ENCODE measurements around the gene MUC20.
"Not testable (repeated sequence)": the region's sequence is repeated elsewhere in the genome, so short reads cannot be mapped to it uniquely, and the experiment has no call there.

Gene MUC20

DNA sequence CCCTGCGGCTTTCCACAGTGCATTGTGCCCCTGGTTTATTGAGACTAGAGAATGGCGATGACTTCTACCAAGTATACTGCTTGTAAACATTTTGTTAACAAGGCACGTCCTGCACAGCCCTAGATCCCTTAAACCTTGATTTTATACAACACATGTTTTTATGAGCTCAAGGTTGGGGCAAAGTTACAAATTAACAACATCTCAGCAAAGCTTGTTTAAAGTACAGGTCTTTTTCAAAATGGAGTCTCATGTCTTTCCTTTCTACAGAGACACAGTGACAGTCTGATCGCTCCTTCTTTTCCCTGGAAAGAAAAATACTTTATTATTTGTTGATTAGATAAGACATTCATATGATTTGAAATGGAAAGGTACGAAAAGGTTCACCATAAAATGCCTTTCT, 8.0 kb downstream of the MUC20 start:
- not testable (repeated sequence) for DNase-seq (ENCODE audit: low read depth in 2 of 2, low spot score in 1 of 2)

DNA sequence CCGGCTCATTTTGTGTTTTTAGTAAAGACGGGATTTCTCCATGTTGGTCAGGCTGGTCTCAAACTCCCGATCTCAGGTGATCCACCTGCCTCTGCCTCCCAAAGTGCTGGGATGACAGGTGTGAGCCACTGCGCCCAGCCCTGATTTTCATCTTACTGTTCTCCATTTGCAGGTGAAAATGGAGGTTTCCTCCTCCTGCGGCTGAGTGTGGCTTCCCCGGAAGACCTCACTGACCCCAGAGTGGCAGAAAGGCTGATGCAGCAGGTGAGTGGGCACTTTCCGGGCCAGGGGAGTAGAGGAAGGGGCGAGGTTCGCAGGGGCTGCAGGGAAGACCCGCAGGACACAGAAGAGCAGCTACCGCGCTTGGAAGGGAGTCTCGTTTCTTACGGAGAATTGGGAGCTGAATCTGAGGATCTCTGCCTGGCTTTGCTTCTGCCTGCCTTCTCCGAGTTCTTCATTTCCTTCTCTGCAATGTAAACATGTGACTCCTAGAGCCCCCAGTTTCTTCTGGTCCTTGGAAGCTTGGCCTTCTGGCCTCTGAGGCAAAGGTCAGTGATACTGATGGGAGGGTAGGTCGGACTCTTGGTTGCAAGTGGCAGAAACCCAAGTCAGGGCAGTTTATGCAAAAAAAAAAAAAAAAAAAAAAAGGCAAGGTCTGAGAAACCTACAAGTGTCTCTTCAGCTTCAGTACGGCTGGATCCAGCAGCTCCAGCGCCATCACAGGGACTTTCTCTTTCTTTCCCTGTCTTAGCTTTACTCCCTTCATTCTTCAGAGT, 8.9 kb downstream of the MUC20 start:
- no peak for DNase-seq (ENCODE audit: low read depth in 2 of 2, low spot score in 1 of 2)

DNA sequence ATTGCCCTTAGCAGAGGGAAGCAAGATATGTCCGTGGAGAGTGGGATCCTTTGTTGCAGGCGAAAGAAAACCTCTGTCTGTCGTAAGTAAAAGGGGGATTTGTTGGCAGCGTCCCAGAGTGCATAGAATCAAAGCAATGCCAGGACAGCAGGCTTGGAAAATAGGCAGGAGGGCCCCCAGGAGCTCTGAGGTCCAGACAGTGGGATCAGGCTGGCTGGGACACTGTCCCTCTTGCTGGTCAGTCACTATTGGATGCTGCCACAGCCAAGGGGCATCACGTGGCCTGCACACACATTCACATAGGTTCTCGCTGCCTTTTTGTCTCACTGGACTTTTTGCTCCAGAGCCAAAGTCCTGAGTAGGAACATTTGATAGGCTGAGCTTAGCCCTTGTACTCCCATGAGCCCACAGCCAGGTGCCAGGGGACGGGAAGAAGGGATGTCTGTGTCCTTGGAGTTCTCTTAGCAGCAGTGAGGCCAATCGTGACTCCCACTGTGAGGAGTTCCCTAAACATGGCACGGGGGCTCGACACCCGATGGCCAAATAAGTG, 10.7 kb downstream of the MUC20 start:
- no peak for DNase-seq (ENCODE audit: low read depth in 2 of 2, low spot score in 1 of 2)

DNA sequence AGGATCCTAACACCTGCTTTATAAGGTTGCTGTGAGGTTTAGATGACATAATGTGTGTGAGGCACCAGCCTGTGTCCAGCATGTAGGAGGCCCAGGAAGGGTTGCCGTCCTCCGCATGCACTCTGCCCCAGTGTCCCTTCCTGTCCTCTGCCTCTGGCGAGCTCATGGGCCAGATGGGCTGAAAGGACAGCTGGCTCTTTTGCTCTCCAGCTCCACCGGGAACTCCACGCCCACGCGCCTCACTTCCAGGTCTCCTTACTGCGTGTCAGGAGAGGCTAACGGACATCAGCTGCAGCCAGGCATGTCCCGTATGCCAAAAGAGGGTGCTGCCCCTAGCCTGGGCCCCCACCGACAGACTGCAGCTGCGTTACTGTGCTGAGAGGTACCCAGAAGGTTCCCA, 12.2 kb downstream of the MUC20 start:
- DNase-seq (ENCODE audit: low read depth in 2 of 2, low spot score in 1 of 2) = no peak

DNA sequence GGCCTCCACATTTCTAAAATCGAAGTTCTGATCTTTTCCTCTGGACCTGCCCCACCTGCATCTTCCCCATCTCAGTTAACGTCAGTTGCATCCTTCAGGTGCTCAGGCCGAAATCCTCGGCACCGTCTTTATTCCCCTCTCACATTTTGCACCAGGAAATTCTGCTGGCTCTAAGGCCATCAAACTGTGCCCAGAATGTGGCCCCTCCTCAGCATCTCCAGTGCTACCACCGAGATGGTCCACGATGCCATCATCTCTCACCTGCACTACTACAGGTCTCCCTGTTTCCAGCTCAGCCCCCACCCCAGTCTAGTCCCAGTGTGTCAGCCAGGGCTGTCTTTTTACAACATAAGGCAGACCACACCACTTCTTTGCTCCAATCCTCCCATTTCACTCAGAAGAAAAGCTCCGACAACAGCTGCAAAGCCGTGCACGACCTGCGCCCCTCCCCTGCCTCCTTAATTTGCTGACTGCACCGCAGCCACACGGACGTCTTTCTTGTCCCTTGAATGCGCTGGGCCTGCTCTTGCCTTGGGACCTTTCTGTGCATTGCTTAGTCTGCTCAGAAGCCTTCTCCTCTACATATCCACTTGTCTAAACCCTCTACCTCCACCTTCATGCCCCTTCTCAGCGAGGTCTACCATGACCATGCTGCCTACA, 14.4 kb downstream of the MUC20 start:
- no peak for DNase-seq (ENCODE audit: low read depth in 2 of 2, low spot score in 1 of 2)

DNA sequence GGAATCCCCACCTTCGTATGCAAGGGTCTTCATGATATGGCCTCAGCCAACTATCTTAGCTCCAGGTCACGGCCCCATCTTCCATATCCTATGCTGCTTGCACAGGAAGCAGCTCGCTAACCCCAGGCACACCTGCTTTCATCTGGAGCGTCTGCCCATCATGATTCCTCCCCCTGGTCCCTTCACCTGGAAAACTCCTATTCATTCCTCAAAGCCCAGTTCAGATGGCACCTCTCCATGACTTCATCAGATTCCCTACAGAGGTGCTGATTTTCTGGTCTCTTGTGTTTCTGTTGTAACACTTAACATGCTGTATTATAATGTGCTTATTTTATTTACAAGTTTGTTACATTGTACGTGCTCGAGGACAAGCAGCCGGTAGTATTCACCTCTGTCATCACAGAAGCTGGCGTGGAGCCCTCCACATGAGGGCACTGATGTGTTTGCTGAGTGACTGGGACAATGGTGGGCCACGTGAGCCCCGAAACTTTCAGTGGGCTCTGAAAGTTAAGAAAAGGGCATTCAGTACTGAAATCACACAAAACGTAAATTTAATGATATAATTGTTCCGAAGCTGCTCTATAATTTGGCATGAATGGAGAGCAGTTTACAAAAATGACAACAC, 16.2 kb downstream of the MUC20 start:
- no peak for DNase-seq (ENCODE audit: low read depth in 2 of 2, low spot score in 1 of 2)

DNA sequence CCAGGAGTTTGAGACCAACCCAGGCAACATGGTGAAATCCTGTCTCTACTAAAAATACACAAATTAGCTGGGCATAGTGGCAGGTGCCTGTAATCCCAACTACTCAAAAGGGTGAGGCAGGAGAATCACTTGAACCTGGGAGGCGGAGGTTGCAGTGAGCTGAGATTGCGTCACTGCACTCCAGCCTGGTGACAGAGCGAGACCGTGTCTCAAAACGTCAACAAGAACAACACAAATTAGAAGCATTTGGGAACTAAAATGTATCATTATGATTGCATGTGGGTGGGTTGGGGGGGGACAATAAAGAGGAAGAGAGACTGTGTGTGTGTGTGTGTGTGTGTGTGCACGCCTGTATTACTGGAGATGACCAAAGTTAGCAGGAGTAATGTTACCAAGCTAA, 17.0 kb downstream of the MUC20 start:
- not testable (repeated sequence) for DNase-seq (ENCODE audit: low read depth in 2 of 2, low spot score in 1 of 2)

DNA sequence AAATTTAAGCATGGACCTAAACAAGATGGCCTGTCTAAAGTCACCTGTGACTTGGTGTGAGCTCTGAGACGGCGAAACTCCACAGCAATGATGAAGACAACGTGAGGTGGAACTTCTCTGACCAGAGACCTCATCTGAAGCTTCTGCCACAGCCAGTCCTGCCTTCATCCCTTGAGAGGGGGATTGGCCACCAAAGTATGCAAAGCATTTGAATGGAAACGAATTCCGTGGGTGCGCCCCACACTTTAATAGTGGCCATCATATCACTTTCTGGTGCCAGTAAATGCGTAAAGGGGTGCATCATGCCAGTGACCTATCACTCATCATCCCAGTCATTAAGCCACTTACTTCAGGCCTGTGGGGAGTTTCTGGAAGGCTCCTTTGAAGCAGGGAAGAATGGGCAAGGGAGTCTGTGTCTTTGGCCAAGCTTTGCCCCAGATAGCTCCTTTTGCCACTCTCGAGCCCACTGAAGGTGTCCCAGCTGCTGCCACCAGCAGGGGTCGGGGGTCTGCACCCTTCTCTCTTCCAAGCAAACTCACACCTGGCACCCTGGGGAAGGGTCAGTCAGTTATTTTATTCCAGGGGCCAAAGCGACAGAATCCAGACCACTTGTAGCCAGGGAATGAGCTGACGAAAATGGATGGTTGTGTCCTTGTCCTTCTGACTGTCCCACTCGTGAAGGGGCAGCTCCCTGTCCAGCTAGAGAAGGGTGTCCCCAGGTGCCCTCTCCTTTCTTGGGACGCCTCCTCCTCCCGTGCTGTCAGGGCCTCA, 17.7 kb downstream of the MUC20 start:
- no peak for DNase-seq (ENCODE audit: low read depth in 2 of 2, low spot score in 1 of 2)

DNA sequence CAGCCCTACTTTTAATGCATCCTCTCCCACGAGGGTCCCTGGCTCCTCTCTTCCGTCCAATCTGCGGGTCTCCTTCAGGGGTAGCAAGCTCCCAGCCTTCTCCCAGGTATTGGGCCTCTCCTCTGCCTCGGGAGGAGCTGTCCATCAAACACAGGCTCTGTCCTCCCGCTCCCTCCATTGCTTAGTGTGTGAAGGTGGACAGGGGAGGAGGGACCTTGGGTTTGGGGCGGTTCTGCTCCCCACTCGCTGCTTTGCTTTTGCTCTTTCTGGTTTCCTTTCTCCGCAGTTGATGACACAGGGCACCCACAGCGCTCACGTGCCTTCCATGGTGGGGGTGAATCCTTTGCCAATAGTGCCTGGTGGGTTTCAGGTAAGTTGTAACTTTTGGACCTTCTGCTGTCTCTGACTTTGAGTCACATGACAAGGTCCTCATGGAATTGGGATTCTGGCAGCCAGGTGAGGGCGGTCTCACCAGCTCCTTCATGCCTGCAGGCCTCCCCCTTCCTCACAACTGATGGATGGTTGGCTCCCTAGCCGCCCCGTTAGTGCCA, 18.9 kb downstream of the MUC20 start:
- no peak for DNase-seq (ENCODE audit: low read depth in 2 of 2, low spot score in 1 of 2)

DNA sequence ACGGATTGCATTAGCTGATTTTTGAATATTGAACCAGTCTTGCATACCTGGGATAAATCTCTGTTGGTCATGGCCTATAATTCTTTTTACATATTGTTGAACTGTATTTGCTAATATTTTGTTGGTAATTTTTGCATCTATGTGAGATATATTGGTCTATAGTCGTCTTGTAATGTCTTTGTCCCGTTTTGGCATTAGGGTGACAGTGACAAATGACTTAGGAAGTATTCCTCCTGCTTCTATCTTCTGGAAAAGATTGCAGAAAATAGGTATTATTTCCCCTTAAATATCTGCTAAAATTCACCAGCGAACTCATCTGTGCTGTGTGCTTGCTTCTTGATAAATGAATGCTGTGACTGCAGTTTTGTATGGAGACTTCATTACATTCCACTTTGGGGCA, 23.7 kb downstream of the MUC20 start:
- DNase-seq (ENCODE audit: low read depth in 2 of 2, low spot score in 1 of 2) = no peak

DNA sequence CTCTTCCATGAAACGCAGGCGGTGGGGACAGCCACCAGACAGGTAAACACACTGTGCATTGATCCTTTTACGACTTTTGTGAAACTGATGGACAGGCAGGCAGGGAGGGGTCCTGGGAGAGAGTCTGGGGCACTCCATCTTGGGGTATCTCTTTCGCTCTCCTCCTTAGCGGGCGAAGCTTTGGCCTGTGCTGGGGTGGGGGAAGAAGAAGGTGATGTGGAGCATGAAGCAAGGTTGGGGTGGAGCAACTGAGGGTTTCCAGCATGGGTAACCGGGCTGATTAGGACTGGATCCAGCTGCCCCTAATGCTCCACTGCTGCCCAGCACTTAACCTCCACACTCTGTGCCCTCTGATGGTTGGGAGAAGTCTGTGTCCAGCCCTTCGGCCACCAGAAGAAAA, 25.6 kb downstream of the MUC20 start:
- DNase-seq (ENCODE audit: low read depth in 2 of 2, low spot score in 1 of 2) = no peak

DNA sequence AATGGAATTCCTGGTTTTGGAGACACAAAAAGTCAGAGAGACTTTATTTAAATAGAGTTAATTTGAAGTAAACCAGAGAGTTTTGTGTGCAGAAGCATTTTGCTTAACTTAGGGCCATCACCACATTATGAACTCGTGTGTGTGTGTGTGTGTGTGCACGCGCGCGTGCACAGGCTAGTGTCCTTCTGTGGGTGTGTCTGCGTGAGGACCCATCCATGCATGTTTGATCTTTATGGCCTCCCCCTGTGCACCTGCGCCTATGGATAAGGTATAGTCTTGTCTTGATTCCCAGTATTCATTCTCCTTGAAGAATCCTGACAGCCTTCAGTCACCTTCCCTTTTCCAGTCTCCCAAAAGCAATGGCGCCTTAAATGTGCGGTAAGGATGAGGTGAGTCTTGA, 26.0 kb downstream of the MUC20 start:
- DNase-seq (ENCODE audit: low read depth in 2 of 2, low spot score in 1 of 2) = no peak

DNA sequence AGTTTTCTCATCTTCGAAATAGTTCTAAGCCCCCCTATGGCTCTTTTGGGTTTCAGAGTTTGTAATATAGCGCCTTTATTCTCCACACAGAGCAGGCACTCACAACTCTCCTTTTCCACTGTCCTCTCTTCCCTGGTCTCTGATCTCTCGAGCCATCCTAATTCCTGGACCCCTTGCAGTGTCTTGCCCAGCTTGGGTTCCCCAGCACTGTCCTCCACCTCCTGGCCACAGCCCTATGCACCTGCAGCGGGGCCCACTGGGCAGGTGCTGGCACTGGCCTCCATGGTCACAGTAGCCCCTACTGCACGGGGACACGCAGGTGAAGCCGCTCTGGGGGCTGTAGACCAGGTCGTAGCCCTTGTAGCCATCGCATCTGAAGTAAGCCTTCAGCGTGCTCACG, 27.9 kb downstream of the MUC20 start:
- DNase-seq (ENCODE audit: low read depth in 2 of 2, low spot score in 1 of 2) = no peak

DNA sequence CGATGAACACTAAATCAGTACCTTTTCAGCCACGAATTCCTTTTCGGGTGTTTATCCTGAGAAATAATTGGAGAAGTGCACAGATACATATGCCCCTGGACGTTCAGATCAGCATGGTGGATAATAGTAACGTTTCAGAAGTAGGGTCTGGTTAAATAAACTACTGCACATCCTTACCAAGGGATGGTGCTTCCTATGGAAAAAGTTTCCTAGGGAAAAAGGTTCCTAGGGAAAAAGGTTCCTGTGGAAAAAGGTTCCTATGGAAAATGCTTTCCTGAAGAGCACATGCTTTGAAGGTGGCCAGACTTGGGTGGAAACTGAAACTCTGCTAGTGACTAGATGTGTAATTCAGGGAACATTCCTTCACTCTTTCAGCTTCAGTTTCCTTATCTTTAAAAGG, 28.3 kb downstream of the MUC20 start:
- DNase-seq (ENCODE audit: low read depth in 2 of 2, low spot score in 1 of 2) = not testable (repeated sequence)

DNA sequence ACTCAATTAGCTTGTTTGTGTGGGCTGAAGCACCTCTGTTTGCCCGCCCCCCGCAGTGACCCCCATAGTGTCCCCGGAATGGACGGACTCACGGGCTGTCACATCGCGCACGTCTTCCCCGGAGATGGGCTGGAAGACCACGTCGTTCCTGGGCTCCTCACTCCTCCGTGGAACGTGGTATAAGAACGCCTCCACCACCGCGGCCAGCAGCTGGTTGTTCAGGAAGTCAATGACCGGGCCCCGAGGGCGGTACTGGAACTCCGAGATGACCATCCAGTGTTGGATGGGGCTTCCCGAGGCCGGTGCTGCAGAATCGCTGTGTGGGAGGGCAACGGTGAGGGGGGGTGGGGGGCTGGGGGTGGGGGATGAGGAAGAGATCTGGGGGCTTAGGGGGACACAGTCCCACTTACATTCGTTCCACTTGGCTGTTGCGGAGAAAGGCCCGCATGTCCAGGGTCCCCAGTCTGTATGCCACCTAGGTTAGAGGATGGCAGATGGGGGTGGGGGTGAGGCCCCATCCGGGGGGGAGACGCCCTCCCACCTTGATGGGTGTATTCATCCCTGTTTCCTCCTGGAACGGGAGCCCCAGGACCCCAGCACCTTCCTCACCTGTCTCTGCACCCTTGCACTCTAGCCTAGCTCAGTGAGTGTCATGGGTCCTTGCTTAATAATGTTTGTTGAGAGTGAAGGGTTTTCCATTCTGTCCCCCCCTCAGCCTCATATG, 30.2 kb downstream of the MUC20 start:
- no peak for DNase-seq (ENCODE audit: low read depth in 2 of 2, low spot score in 1 of 2)

DNA sequence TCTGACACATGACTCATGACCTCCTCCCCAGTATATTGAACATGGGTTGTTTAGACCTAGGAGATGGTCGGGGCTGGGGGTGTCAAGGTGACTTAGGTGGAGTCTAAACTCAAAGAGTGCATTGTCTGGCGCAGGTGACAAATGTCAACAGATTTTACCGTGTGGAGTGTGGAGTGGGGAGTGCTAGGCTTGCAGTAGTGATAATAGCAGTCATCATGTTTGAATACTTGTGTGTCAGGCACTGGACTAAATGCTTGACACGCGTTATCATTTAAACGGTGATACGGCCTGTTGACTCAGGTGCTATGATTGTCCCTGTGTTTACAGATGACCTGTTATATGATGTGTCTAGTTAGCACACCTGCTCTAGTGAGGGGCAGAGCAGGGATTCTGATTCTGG, 30.8 kb downstream of the MUC20 start:
- no peak for DNase-seq (ENCODE audit: low read depth in 2 of 2, low spot score in 1 of 2)

DNA sequence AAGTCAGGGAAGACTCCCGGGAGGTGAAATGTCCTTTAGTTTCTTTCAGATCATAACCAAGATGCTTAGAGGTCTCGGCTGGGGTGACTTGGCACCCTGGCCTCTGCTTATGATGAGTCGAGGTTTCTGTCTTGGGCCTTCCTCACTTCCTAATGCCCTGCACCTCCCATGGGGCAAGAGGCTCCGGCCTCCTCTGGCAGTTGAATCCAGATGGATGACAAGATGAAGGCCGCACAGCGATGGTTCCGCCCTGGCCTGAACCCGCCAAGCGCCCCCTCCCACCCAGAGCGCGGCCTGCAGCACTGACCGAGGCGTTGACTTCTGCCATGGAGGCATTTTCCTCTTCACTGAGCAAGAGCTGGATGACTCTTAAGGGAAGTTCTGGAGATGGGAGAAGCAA, 31.3 kb downstream of the MUC20 start:
- no peak for DNase-seq (ENCODE audit: low read depth in 2 of 2, low spot score in 1 of 2)

DNA sequence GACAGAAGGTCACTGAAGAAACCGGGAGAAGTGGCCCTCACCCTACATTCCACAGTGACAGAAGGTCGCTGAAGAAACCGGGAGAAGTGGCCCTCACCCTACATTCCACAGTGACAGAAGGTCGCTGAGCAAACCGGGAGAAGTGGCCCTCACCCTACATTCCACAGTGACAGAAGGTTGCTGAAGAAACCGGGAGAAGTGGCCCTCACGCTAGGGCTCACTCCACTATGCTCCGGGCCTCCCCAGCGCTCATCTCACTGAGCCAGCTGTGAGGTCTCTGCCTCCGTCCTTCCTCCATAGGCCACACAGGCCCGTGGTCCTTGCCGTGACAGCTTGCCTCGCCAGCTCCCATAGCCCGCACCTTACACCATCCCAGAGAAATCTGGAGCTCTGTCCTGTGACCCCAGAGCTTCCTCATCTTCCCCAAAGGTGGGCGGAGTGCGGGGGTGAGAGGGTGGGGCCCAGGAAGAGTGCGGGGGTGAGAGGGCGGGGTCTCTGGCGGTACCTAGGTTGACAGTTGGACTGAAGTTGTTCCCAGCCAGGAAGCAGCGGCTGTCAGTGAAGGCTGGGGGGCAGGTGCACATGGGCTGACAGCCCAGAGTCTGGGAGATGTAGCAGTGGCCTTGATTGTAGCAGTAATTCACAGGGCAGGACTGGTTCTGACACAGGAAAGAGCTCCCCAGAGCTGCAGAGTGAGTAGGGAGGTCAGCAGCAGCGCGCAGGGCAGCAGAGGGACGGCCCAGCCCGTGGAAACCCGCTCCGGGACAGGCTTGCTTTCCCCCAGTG, 32.0 kb downstream of the MUC20 start:
- DNase-seq (ENCODE audit: low read depth in 2 of 2, low spot score in 1 of 2) = no peak

DNA sequence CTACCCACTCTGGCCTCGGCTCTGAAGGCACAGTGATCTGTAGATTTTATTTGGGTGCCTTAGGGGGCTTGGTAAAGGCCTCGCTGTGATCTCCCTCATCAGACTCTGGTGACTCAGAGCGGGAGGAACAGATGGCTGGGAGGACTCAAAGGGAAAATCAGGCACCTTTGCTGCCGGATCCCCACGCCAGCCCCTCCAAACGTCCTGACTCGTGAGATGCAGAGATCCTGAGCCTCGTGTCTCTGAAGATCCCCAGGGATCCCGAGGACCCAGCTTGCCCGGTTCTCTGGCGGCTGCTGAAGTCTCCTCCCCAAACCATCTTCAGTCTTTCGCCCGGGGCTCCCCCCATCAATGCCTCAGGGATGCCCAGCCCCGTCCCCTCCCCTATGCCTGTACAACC, 32.8 kb downstream of the MUC20 start:
- DNase-seq (ENCODE audit: low read depth in 2 of 2, low spot score in 1 of 2) = no peak

DNA sequence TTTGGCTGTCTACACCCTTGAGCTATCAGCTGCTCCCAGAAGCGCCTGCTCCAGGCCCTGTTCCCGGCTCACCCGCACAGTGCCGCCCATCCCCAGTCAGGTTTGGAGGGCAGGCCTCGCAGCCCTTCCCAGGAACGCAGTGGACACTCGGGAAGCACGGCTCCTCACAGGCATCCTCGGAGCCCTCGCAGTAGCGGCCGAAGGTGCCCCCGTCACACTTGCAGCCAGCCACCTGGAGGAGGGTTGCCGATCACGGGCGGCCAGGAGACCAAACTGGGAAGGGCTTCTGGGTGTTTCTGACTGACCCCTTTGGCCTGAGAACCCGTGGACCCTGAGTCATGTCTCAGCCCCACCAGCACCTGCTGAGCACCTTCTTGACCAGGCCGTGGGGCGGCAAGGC, 33.4 kb downstream of the MUC20 start:
- DNase-seq (ENCODE audit: low read depth in 2 of 2, low spot score in 1 of 2) = no peak
